H1 (cell line): ENCODE data around the gene PARD3. TPM values are rescaled to one million over a fixed set of nuclear protein-coding genes. Genes with fewer than 3 reads are reported as not detected.

Source experiments
- CBX5 ChIP-seq: fragments of 300-800, 300-1000 bp; sonication (generic); IDR thresholded peaks from 2 replicates; pipeline ENCODE4 v1.7.1; 2016; ENCODE audit warnings: antibody characterized with exemption, low read length, low read depth
- CTCF ChIP-seq, 3 experiments: IDR thresholded peaks; 1 replicate in 2 of 3; 2 replicates in 1 of 3; pipeline versions ENCODE4 v1.5.1 to v1.6.1; 2011; ENCODE audit warnings: low read length in 3 of 3, mild to moderate bottlenecking in 3 of 3, inconsistent platforms in 2 of 3, low read depth in 1 of 3, moderate library complexity in 1 of 3; ENCODE audit not compliant: insufficient read depth in 1 of 3; ENCODE audit errors: control extremely low read depth in 1 of 3
- YY1 ChIP-seq: IDR thresholded peaks from 2 replicates; pipeline ENCODE4 v1.6.1; 2011; ENCODE audit warnings: low read depth, mild to moderate bottlenecking, low read length
- polyA plus RNA-seq, 7 experiments: library from polyadenylated mRNA; depleted of rRNA in 3 of 7; stranded (reverse) in 5 of 7; unstranded in 2 of 7; fragments of >200 nt in 5 of 7; fragments of 200-250 nt in 2 of 7; gene quantifications; 1 replicate in 5 of 7; 2 replicates in 1 of 7; 4 replicates in 1 of 7; pipeline versions ENCODE4 v1.2.1 to v1.2.3, GENCODE V29; 2011 to 2013; ENCODE audit warnings: missing spikeins in 2 of 7, mixed read lengths in 2 of 7
- total RNA-seq: library from RNA; stranded (reverse); fragmentation: NEBNext Ultra II Directional; extraction: Animal tissue kit (Norgen Biotek cat#: 25700); gene quantifications from 2 replicates; pipeline ENCODE4 v1.2.1, GENCODE V29; 2021

PARD3 gene
- total and polyA plus RNA-seq, 2 of the 8 experiments (the other 6 are each of a cell fraction or from before 2014, with no cell fraction given): 19.7 to 49.1 TPM

GRCh38 chr10:34814223-34814912 lies 728 bp downstream of the PARD3 start (continued):
- 0 out of 4 replicates have a peak, but pooled peaks of 1 of the 3 experiments have one; percentile 2 for TF ChIP-seq CTCF (IDR thresholded peaks at IDR 0.05; ENCODE audit: control extremely low read depth in 1 of 3, insufficient read depth in 1 of 3, low read depth in 1 of 3, low read length in 3 of 3)
- peak; percentile 72; the same call in 1 of the 2 replicates for TF ChIP-seq YY1
- no peak for TF ChIP-seq CBX5
